ENCODE data around the gene BARD1.
"Not testable (repeated sequence)": the region's sequence is repeated elsewhere in the genome, so short reads cannot be mapped to it uniquely, and the experiment has no call there.

The BARD1 gene

DNA sequence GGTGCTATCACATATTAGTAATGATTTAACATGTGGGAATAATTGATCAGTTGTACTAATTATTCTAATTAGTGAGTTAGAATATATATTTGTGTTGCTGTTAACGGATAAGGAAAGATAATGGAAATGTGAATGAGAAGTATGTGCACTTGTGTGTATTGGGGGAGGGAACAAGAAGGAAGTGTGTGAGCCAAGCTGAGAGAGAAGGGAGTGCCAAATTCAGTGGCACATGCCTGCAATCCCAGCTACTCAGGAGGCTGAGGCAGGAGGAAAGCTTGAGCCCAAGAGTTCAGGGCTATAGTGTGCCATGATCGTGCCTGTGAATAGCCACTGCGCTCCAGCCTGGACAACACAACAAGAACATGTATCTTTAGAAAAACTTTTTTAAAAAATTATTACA is 9.3 kb downstream of the BARD1 start:
- Mint-ChIP-seq H3K27me3 (ENCODE audit: low read depth) (no peaks in the 10 kb centered on the region), H3K4me3 (no peak overlapping the region), H3K36me3 (ENCODE audit: low read depth) (peaks cover 9% of the 10 kb centered on the region), H3K27ac (no peak overlapping the region), H3K4me1 (ENCODE audit: low read depth) (peaks cover 40% of the 10 kb centered on the region), H3K9me3 (no peaks in the 10 kb centered on the region)

DNA sequence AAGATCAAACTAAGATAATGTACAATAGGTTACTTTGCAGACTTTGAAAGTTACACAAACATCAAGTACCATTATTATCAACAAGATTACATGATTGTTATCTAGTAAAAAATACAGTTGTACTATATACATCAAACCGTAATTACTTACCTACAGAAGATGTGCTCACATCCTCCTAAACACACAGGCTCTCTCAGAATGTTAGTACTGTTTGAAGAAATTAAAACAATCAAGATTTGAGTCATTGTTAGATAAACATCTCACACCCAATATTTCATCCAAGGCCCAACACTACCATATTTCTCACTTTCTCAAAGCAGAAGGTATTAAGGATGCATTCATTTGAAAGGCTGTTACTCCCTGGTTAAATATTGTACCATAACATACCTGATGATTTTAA is 12.6 kb downstream of the BARD1 start:
- peaks cover 28% of the 10 kb centered on the region for H3K4me1 Mint-ChIP-seq (ENCODE audit: low read depth)
- peaks cover 19% of the 10 kb centered on the region for H3K36me3 Mint-ChIP-seq (ENCODE audit: low read depth)
- no peaks in the 10 kb centered on the region for H3K9me3 Mint-ChIP-seq
- no peak overlapping the region for H3K27ac Mint-ChIP-seq
- H3K4me3 Mint-ChIP-seq: no peak overlapping the region
- no peaks in the 10 kb centered on the region for H3K27me3 Mint-ChIP-seq (ENCODE audit: low read depth)

GRCh38 chr2:214783181-214783580 is 26.3 kb downstream of the BARD1 start:
- peaks cover 25% of the 10 kb centered on the region for H3K9me3 Mint-ChIP-seq
- not testable (repeated sequence) for H3K4me1 Mint-ChIP-seq (ENCODE audit: low read depth); H3K27ac Mint-ChIP-seq; H3K4me3 Mint-ChIP-seq; H3K27me3 Mint-ChIP-seq (ENCODE audit: low read depth)
- H3K36me3 Mint-ChIP-seq (ENCODE audit: low read depth): peaks cover 67% of the 10 kb centered on the region

- Mint-ChIP-seq H3K27ac (no peak overlapping the region), H3K9me3 (peaks cover 25% of the 10 kb centered on the region), H3K36me3 (ENCODE audit: low read depth) (peaks cover 65% of the 10 kb centered on the region), H3K27me3 (ENCODE audit: low read depth) (no peaks in the 10 kb centered on the region), H3K4me3 (no peak overlapping the region), H3K4me1 (ENCODE audit: low read depth) (peaks cover 7% of the 10 kb centered on the region)
These were observed 26.8 kb downstream of the BARD1 start for GRCh38 chr2:214782671-214783070.

DNA sequence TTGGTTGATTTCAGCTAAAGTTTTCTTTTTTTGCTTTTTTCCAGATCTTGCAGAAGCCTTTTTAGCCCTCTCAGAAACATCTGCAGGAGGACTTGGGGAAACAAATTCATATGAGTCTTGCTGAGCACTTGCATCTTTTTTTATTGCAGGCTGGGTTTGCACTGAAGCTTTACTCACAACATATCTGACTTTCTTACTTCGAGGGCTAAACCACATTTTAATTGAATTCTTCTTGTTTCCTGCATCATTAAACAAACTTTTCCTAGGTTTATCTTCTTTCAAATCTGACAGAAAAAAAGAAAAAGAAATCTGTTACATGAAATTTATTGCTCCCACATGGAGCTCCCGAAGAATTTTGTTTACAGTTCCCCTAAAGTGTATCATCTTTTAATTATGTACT is 28.3 kb downstream of the BARD1 start:
- Mint-ChIP-seq H3K27me3 (ENCODE audit: low read depth) (no peaks in the 10 kb centered on the region), H3K36me3 (ENCODE audit: low read depth) (peaks cover 75% of the 10 kb centered on the region), H3K9me3 (peaks cover 25% of the 10 kb centered on the region), H3K4me3 (no peak overlapping the region), H3K4me1 (ENCODE audit: low read depth) (peaks cover 4% of the 10 kb centered on the region), H3K27ac (no peak overlapping the region)

DNA sequence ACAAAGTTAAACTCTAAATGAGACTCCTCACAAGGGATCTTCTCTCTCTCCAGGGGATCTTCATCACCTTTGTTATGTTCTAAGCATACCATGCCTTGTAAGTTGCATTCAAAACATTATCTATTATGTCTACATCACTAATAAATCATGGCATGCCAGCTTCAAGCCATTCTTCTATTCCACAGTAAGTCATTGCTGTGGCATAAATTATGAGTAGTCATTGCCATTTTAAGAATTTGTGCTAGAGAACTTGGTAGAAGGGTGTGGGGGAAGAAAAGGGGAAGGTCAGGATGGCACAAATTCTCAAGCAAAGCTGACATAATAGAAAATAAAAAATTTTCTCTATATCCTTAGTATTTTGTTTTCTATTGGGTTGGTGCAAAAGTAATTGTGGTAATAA is 33.5 kb downstream of the BARD1 start:
- Mint-ChIP-seq H3K36me3 (ENCODE audit: low read depth) (peaks cover 48% of the 10 kb centered on the region), H3K4me1 (ENCODE audit: low read depth) (peaks cover 9% of the 10 kb centered on the region), H3K4me3 (no peak overlapping the region), H3K9me3 (no peaks in the 10 kb centered on the region), H3K27ac (no peak overlapping the region), H3K27me3 (ENCODE audit: low read depth) (no peaks in the 10 kb centered on the region)

DNA sequence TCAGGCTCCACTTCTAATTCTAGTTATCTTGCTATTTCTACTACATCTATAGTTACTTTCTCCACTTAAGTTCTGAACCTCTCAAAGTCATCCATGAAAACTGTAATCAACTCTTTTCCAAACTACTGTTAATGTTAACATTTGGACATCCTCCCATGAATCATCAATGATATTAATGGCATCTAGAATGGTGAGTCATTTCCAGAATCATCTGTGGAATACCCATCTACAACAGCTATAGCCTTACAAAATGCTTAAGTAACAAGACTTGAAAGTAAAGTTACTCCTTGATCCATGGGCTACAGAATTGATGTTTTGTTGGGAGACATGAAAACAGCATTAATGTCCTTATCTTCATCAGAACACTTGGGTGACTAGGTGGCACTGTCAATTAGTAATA is 35.4 kb downstream of the BARD1 start:
- H3K36me3 Mint-ChIP-seq (ENCODE audit: low read depth): peaks cover 34% of the 10 kb centered on the region
- H3K27ac Mint-ChIP-seq: no peak overlapping the region
- no peaks in the 10 kb centered on the region for H3K9me3 Mint-ChIP-seq
- no peaks in the 10 kb centered on the region for H3K27me3 Mint-ChIP-seq (ENCODE audit: low read depth)
- no peak overlapping the region for H3K4me3 Mint-ChIP-seq
- peaks cover 9% of the 10 kb centered on the region for H3K4me1 Mint-ChIP-seq (ENCODE audit: low read depth)

DNA sequence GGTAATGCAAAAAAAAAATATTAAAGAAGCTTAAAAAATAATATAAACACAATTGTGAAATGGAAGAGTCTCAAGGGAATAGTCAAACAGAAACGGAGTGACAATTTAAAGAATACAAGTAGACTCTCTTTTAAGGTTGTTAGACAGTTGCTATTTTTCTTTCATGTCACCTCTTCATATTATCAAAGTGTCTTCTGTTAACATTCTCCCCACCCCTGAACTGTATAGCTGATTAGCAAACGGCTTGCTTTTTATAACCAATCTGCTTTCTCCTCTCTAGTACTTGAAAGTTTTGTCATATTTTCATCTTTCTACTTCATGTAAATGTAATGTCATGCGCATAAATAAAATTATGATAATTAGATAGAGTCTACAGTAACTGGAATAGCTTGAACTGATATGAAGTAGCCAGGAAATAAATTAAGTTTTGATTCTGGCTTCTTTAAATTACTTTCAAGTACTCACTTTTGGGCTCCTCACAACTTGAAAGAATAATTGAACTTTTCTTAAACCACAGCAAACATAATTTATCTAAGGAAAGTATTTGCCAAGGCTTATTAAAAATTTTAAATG is 37.0 kb downstream of the BARD1 start:
- Mint-ChIP-seq H3K4me3 (no peak overlapping the region), H3K27ac (no peak overlapping the region), H3K4me1 (ENCODE audit: low read depth) (peaks cover 13% of the 10 kb centered on the region), H3K36me3 (ENCODE audit: low read depth) (peaks cover 42% of the 10 kb centered on the region), H3K27me3 (ENCODE audit: low read depth) (no peaks in the 10 kb centered on the region), H3K9me3 (no peaks in the 10 kb centered on the region)

GRCh38 chr2:214765180-214765579 is 44.3 kb downstream of the BARD1 start:
- Mint-ChIP-seq H3K36me3 (ENCODE audit: low read depth) (peaks cover 46% of the 10 kb centered on the region), H3K27ac (no peak overlapping the region), H3K4me3 (no peak overlapping the region), H3K27me3 (ENCODE audit: low read depth) (no peaks in the 10 kb centered on the region), H3K9me3 (no peaks in the 10 kb centered on the region), H3K4me1 (ENCODE audit: low read depth) (peaks cover 5% of the 10 kb centered on the region)

DNA sequence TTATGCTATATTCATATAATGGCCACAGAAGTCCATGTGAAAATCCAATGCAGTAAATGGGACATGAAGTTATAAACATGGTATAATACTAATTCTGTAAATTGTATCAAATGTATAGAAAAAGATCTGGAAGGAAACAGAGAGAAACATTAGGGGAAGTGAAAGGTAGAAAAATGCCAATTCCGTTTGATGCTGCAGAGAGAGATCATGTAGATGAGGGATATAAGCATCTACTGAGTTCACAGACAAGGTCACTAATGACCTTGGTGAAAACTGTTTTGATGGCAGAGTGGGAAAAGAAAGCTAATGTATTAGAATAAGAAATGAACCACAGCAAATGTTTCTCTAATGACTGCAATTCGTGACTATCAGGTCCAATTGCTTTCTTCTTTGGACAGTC is 56.0 kb downstream of the BARD1 start:
- Mint-ChIP-seq H3K36me3 (ENCODE audit: low read depth) (peaks cover 49% of the 10 kb centered on the region), H3K27ac (no peak overlapping the region), H3K9me3 (no peaks in the 10 kb centered on the region), H3K4me3 (no peak overlapping the region), H3K27me3 (ENCODE audit: low read depth) (no peaks in the 10 kb centered on the region), H3K4me1 (ENCODE audit: low read depth) (peaks cover 3% of the 10 kb centered on the region)

GRCh38 chr2:214750529-214750928 is 59.0 kb downstream of the BARD1 start:
- Mint-ChIP-seq H3K27ac (no peak overlapping the region), H3K27me3 (ENCODE audit: low read depth) (no peaks in the 10 kb centered on the region), H3K36me3 (ENCODE audit: low read depth) (peaks cover 47% of the 10 kb centered on the region), H3K4me1 (ENCODE audit: low read depth) (peaks cover 6% of the 10 kb centered on the region), H3K4me3 (no peak overlapping the region), H3K9me3 (no peaks in the 10 kb centered on the region)

GRCh38 chr2:214747992-214748391 is 61.5 kb downstream of the BARD1 start:
- Mint-ChIP-seq H3K36me3 (ENCODE audit: low read depth) (peaks cover 49% of the 10 kb centered on the region), H3K27ac (no peak overlapping the region), H3K27me3 (ENCODE audit: low read depth) (no peaks in the 10 kb centered on the region), H3K4me1 (ENCODE audit: low read depth) (peaks cover 8% of the 10 kb centered on the region), H3K9me3 (no peaks in the 10 kb centered on the region), H3K4me3 (no peak overlapping the region)

DNA sequence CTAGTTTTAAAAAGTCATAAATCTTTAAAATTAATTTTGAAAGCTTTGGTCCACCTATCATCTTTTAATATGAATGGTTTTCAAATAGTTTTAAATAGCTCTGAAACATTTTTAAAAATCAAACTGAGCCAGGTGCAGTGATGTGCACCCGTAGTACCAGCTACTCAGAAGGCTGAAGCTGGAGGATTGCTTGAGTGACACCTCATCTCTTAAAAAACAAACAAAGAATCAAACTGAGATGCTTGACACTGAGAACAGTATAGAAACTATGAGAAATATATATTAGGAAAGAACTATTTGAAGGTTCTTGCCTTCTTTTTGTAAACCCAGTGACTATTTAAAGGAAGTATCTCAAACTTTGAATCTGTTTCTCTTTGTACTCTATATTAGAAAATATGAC is 67.4 kb downstream of the BARD1 start:
- Mint-ChIP-seq H3K4me1 (ENCODE audit: low read depth) (peaks cover 16% of the 10 kb centered on the region), H3K4me3 (no peak overlapping the region), H3K27me3 (ENCODE audit: low read depth) (no peaks in the 10 kb centered on the region), H3K27ac (no peak overlapping the region), H3K9me3 (no peaks in the 10 kb centered on the region), H3K36me3 (ENCODE audit: low read depth) (peaks cover 30% of the 10 kb centered on the region)

GRCh38 chr2:214740867-214741395 is 68.6 kb downstream of the BARD1 start:
- Mint-ChIP-seq H3K4me1 (ENCODE audit: low read depth) (peaks cover 16% of the 10 kb centered on the region), H3K36me3 (ENCODE audit: low read depth) (peaks cover 29% of the 10 kb centered on the region), H3K4me3 (no peak overlapping the region), H3K9me3 (no peaks in the 10 kb centered on the region), H3K27ac (no peak overlapping the region), H3K27me3 (ENCODE audit: low read depth) (no peaks in the 10 kb centered on the region)

DNA sequence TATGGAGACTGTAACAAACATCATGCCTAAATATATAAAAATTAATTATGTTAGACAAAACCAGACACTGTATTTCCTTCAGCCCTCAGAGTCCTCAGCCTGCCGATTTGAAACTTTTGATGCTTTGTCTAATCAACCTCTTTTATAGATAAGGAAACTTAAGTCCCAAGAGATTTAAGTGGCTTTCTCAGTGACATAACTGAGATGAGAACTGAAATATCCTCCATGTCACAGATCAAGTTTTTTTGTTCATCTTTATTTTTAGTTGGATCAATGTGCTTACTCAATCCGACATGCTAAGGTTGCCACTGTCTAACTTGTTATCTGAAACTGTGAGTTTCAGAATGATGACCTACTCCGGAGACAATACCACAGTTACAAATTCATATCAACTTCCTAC is 72.3 kb downstream of the BARD1 start:
- no peak overlapping the region for H3K4me3 Mint-ChIP-seq
- peaks cover 12% of the 10 kb centered on the region for H3K36me3 Mint-ChIP-seq (ENCODE audit: low read depth)
- H3K9me3 Mint-ChIP-seq: no peaks in the 10 kb centered on the region
- peak overlapping the region; percentile 24 for H3K27ac Mint-ChIP-seq
- no peaks in the 10 kb centered on the region for H3K27me3 Mint-ChIP-seq (ENCODE audit: low read depth)
- H3K4me1 Mint-ChIP-seq (ENCODE audit: low read depth): peaks cover 14% of the 10 kb centered on the region

Data from T-helper 1 cell treated with Interleukin-12 subunit alpha and Interleukin-12 subunit beta and Interleukin-4 antibody, amounts not matched to agents 30 μg/mL and 1 μg/mL, for 36 hours (primary cell).